A549 (cell line): ENCODE measurements around the gene UBTD2.

Experiments used
- CEBPB ChIP-seq, 2 experiments: fragments of >200 bp in 1 of 2; sonication (Bioruptor Twin) in 1 of 2; formaldehyde crosslinking in 1 of 2; IDR thresholded peaks; 2 replicates each; pipeline ENCODE4 v1.6.1; 2012 to 2016
- CTCF ChIP-seq: fragments of >200 bp; sonication (Bioruptor Twin); formaldehyde crosslinking; IDR thresholded peaks from 3 replicates; pipeline ENCODE4 v1.5.1; 2016
- HMGXB4 ChIP-seq: fragments of 250-450 bp; sonication (Bioruptor Pico); IDR thresholded peaks from 2 replicates; pipeline ENCODE4 v1.5.0; 2021; ENCODE audit warnings: mild to moderate bottlenecking, moderate library complexity, borderline replicate concordance
- RNF2 ChIP-seq: fragments of 200-600 bp; sonication (generic); IDR thresholded peaks from 2 replicates; pipeline ENCODE4 v1.6.1; 2016; ENCODE audit warnings: low read depth, mild to moderate bottlenecking, antibody characterized with exemption, moderate library complexity, borderline replicate concordance
- TFCP2L1 ChIP-seq: fragments of 250-450 bp; sonication (Bioruptor Pico); IDR thresholded peaks from 2 replicates; pipeline ENCODE4 v1.5.0; 2021; ENCODE audit warnings: mild to moderate bottlenecking

DNA sequence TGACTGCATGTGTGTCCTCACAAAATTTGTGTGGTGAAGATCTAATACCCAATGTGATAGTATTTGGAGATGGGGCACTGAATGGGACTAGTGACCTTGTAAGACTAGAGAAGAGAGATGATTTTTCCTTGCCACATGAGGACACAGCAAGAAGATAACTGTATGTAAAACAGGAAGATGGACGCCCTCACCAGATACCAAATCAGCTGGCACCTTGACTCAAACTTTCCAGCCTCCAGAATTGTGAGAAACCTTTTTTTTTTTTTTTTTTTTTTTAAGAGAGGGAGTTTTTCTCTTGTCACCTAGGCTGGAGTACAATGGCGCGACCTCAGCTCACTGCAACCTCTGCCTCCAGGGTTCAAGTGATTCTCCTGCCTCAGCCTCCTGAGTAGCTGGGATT lies 40.3 kb downstream of the UBTD2 start:
- no peak for TF ChIP-seq HMGXB4
- TF ChIP-seq CTCF, result no peak
- no peak for TF ChIP-seq RNF2
- no peak for TF ChIP-seq TFCP2L1 (CRISPR knock-in tag)
- no peak for TF ChIP-seq CEBPB (IDR thresholded peaks at IDR 0.05)
